Stimulated activated CD8-positive, alpha-beta memory T cell treated with anti-CD3 and anti-CD28 coated beads, Interleukin-2, amount 100 ng/mL, for 48 hours (primary cell): ENCODE measurements around the gene CENPP.
"Not testable (repeated sequence)": the region's sequence is repeated elsewhere in the genome, so short reads cannot be mapped to it uniquely, and the experiment has no call there.

ENCODE experiments used
- DNase-seq, 2 donors: peaks; one replicate each; pipeline ENCODE4 v3.0.0-alpha.2; 2020; ENCODE audit warnings: low read depth in 2 of 2

The CENPP gene

GRCh38 chr9:92380603-92381002, 54.9 kb downstream of the CENPP start:
- DNase-seq: no peak

DNA sequence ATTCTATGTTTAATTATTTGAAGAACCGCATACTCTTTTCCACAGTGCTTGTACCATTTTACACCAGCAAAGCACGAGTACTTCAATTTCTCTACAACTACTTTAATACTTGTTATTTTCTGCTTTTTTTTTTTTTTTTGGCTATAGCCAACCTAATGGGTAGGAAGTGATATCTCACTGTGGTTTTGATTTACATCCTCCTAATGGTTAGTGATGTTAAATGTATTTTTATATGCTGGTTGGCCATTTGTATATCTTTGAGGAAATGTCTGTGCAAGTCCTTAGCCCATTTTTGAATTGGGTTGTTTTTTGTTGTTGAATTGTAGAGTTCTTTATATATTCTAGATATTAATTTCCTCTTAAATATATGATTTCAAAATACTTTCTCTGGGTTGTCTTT, 56.0 kb downstream of the CENPP start:
- no peak for DNase-seq

DNA sequence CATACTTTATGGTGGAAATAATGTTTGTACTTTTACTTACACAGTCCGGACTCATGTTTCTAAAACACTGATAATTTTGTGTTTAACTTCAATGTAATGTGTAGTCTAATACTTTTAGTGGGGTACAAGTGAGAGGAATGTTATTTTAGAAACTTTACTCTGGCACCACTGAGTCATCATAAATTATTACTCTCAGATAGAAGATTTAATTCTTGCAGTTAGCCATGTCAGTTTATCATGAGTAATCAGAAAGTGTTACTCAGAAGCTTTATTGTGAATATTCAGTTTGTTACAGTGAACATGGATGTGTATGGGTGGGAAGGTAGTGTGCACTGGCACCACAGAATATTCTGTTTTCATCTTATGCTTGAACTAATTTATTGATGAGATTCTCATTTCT, 58.6 kb downstream of the CENPP start:
- no peak for DNase-seq

DNA sequence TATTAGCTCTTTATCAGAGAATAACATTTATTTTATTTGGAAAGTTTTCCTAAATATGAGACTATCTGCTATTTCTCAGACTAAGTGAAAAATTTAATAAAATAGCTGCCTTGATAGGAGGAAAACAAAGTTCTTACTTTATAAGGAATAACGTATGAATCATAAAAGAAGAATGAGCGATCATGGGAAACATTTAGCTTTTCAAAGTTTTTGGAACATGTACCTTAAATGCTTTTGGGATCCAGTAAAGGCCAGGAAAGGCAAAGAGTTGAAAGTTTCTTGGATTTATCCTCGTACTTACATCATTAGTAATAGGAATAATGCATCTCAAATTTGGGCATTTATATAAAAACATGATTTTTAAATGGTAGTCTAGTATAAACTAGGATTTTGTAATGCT, 59.2 kb downstream of the CENPP start:
- no peak for DNase-seq

- DNase-seq: no peak
These were observed 59.7 kb downstream of the CENPP start for GRCh38 chr9:92385477-92385876.

GRCh38 chr9:92385953-92386352, 60.2 kb downstream of the CENPP start:
- DNase-seq: no peak

- DNase-seq: no peak
These were observed 66.9 kb downstream of the CENPP start for GRCh38 chr9:92392690-92393089.

- DNase-seq: no peak
These were observed 67.9 kb downstream of the CENPP start for GRCh38 chr9:92393686-92394085.

DNA sequence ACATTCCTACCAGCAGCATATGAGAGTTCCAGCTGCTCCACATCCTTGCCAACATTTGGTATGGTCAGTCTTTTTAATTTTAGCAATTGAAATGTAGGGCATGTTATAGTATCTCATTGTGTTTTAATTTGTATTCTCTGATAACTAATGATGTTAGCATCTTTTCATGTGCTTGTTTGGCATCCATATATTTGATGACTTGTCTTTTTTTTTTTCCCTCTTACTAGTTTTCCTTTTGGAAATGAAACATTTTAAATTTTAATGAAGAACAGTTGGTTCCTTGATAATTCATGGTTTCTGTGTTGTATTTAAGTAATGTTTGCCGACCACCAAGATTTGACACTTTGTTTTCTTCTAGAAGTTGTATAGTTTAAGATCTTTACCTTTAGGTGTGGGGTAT, 69.9 kb downstream of the CENPP start:
- no peak for DNase-seq

DNA sequence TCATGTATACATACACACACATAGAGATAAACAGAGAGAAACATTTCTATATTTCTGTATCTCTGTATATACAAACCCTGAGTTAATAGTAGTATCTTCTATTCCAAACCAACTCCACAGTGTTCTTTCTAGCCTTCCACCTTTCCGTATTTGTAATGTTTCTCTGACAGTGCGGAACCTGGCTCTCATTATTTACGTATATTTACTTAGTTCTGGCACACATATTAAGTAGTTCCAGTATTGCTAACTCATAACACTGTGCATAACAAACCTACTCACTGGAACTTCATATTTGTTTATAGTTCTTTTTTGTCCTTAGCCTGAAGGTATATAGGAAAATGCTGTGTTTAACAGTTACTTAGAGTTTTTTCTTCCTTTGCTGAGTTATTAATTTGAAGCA, 72.1 kb downstream of the CENPP start:
- no peak for DNase-seq

- DNase-seq: no peak
These were observed 76.6 kb downstream of the CENPP start for GRCh38 chr9:92402360-92402759.

DNA sequence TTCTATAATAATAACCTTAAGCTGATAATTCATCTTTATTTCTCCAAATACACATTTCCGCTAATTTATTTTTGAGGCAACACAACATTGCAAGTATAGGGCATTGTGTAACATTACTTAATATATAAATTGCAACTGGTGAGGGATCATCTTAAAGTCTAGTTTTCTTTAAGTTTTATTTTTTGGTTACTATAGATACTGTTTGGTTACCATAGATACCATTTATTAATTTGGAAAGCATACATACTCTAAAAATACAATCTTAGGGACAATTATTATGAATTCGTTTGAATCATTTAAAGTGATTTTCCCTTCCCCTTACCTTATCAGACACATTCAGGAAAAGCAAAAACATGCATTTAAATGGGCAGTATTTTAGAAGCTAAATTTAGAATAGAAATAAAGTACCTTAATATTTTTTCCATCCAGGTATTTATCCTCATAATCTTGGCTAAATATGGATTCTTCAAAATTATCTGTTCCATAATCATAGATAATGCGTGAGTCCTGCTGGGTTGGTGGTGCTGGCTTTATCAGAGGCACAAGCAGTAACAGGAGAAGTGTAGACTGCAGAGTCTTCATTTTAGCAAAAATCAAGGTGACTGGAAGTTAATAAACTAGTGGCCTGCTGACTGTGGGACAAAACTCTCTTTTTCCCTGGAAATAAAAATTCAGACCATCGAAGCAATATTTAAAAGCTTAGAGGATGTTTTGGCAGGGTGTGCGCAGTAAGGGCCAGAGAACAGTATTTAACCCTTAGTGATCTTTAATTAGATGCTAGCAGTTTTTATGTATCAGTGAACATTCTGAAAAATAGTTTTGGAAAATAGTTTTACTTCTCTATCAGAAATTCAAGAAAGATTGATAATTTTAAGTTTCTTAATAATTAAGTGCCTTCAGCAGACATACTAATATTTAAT, 77.3 kb downstream of the CENPP start:
- DNase-seq: no peak

DNA sequence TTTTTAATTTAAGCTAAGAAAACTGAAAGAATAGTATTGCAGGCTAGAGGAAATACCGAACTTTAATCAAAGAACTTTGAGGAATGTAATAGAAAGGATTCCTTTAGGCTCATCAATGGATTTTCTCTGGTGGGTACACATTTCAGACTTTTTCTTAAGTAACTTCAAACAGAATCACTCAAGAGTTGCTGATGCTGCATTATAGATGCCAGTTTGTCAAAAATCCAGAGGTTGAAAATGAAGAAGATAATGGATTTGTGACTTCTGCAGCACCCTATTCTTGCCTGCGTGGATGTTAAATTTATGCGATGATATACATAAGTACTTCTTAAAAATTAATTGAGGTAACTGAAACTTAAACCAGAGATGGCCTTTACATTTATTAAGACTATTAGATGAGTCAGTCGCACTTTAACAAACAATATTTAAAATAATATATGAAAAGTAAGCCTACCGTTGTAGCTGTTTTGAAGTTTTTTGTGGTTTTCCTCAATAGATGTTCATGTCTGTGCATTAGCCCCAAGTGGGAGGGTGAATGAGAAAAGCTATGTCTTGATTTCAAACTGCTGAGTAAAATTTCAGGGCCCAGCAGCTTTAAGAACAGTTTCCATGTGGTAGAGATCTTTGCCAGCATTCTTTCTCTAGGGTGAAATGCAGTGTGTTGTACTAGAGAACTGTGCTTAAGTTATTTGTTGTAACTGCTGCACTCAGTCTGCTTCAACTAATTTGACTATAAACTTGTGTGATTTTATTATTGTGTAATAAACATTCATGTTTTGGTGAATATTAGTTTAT, 78.5 kb downstream of the CENPP start, which contains the start of gene OGN:
Gene OGN (minus strand): TSS at position 537 of the 795 bp plus-strand sequence. CDS start 1,171 bp downstream, outside the sequence.
- no peak for DNase-seq

DNA sequence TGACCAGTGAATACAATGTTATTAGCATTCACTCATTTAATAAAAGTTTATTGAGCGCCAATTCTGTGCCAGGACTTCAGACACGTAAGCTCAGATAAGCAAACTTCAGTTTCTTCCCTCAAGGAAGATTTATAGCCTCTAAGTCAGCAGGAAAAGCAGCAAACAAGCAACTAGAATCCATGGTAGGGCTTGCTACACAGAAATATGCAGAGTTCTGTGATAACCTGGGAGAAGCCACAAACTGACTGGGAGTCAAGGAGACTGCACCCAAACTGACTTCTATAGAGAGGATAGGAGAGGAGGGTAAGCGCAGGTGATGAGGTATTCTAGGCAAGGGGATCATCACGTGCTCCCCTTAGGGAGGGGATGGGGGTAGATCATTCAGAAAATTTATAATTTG, 80.1 kb downstream of the CENPP start:
- DNase-seq: no peak

DNA sequence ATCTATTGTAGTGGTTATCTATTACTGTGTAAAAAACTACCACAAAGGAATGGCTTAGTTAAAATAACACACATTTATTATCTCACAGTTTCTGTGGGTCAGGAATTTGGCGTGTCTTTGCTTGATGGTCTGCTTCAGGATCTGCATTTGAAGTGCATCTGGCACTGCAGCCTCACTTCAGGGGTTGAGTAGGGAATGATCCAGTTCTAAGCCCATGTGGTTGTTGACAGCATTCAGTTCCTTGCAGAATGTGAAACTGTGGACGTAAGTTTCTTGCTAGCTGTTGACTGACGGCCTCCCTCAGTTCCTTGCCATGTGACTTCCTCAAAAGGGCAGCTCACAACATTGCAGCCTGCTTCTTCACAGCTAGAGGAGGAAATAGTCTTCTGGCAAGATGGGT, 80.7 kb downstream of the CENPP start:
- DNase-seq: no peak

GRCh38 chr9:92407818-92408217, 82.1 kb downstream of the CENPP start:
- DNase-seq: no peak

GRCh38 chr9:92408747-92409478, 83.2 kb downstream of the CENPP start:
- no peak for DNase-seq

GRCh38 chr9:92411157-92411556, 85.4 kb downstream of the CENPP start:
- not testable (repeated sequence) for DNase-seq

- no peak for DNase-seq
These were observed 88.8 kb downstream of the CENPP start for GRCh38 chr9:92414566-92414965.

DNA sequence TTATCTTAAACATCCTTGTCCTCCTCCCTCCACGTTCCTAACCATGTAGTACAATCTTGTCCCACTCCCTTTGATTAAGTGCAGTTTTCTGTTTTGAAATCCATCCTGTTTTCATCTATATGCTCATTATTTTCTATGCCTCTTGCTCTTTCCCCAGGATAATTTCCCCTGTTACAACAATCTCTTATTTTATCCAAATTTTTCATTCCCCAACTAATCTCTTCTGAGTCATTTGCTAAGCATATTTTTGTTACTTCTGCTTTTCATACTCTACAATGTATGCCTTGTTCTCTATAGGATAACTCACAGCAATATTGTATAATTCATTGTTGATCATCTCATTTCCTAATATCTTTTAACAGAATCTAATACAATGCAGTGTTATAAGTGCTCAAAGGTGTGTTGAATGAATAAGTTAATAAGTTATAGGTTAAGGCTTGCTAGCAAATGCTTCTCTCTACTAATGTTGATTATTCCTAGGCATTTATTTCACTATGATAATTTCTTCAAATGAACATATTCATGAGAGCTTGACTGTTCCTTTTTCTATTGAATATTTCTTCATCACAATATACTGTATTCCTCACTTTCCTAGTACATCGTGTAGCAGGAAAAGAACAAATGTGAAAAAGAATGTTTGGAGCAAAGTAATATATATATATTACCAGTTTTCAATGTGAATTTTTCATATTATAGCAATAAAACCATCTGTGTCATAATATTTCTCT, 97.0 kb downstream of the CENPP start:
- DNase-seq: no peak

GRCh38 chr9:92423612-92424011, 97.9 kb downstream of the CENPP start:
- no peak for DNase-seq
